Ammon's horn (tissue), 1 donor: ENCODE data around the gene SEPTIN3.

Source experiments
- DNase-seq: peaks from one replicate; pipeline ENCODE4 v3.0.0-alpha.2; 2016; ENCODE audit warnings: low spot score

The SEPTIN3 gene

GRCh38 chr22:41975299-41976069, 6.2 kb downstream of the SEPTIN3 start:
- no peak for DNase-seq

- DNase-seq = peak; percentile 72
Measured at GRCh38 chr22:41976070-41976901, 7.0 kb downstream of the SEPTIN3 start.

- peak; percentile 51 for DNase-seq
Measured at GRCh38 chr22:41976961-41977566, 7.8 kb downstream of the SEPTIN3 start.

- DNase-seq = no peak
Measured at GRCh38 chr22:41978732-41979131, 9.5 kb downstream of the SEPTIN3 start.

GRCh38 chr22:41979423-41980250, 10.4 kb downstream of the SEPTIN3 start:
- peak; percentile 58 for DNase-seq

GRCh38 chr22:41982865-41983264, 13.6 kb downstream of the SEPTIN3 start:
- DNase-seq = no peak

- no peak for DNase-seq
Measured at GRCh38 chr22:41983513-41984405, 14.5 kb downstream of the SEPTIN3 start.

GRCh38 chr22:41987276-41987675, 18.0 kb downstream of the SEPTIN3 start:
- DNase-seq = no peak

- DNase-seq = no peak
Measured at GRCh38 chr22:41989246-41989645, 20.0 kb downstream of the SEPTIN3 start.

GRCh38 chr22:41991111-41991510, 21.9 kb downstream of the SEPTIN3 start:
- no peak for DNase-seq

- DNase-seq = no peak
Measured at GRCh38 chr22:41992496-41992895, 23.3 kb downstream of the SEPTIN3 start.

GRCh38 chr22:41995211-41995610, 26.0 kb downstream of the SEPTIN3 start:
- DNase-seq = no peak

- no peak for DNase-seq
Measured at GRCh38 chr22:41996826-41997225, 27.6 kb downstream of the SEPTIN3 start.

GRCh38 chr22:41998361-41999261, 29.4 kb downstream of the SEPTIN3 start, which contains the start of gene WBP2NL:
Gene WBP2NL (plus strand): TSS chr22:41998788. CDS start chr22:41998819, 31 bp downstream.
- peak; percentile 94 for DNase-seq

GRCh38 chr22:42000466-42000865, 31.2 kb downstream of the SEPTIN3 start:
- DNase-seq = no peak

GRCh38 chr22:42001121-42001520, 31.9 kb downstream of the SEPTIN3 start:
- DNase-seq = no peak

- no peak for DNase-seq
Measured at GRCh38 chr22:42001706-42002105, 32.5 kb downstream of the SEPTIN3 start.

GRCh38 chr22:42007922-42008321, 38.7 kb downstream of the SEPTIN3 start:
- no peak for DNase-seq

- no peak for DNase-seq
Measured at GRCh38 chr22:42010778-42011177, 41.5 kb downstream of the SEPTIN3 start.

- DNase-seq = no peak
Measured at GRCh38 chr22:42013385-42013784, 44.1 kb downstream of the SEPTIN3 start.
